MM.1S (cell line): Measurements from ENCODE around the gene SLC2A10.

ENCODE experiments used
- EZH2 ChIP-seq: fragments of 300-600 bp; sonication (generic); optimal IDR thresholded peaks from 2 replicates; pipeline ENCODE3; 2017; ENCODE audit warnings: low read depth, mild to moderate bottlenecking, antibody characterized with exemption, low read length, mixed read lengths
- EZH2phosphoT487 ChIP-seq: fragments of 300-600 bp; sonication (generic); IDR thresholded peaks from 2 replicates; pipeline ENCODE4 v1.6.1; 2018; ENCODE audit warnings: antibody characterized with exemption, low read length
- TF ChIP-seq, protein P1 (sequence below): fragments of 300-600 bp; sonication (generic); IDR thresholded peaks from 2 replicates; pipeline ENCODE4 v1.5.1; 2016; ENCODE audit warnings: antibody characterized with exemption, low read length, mixed read lengths

DNA sequence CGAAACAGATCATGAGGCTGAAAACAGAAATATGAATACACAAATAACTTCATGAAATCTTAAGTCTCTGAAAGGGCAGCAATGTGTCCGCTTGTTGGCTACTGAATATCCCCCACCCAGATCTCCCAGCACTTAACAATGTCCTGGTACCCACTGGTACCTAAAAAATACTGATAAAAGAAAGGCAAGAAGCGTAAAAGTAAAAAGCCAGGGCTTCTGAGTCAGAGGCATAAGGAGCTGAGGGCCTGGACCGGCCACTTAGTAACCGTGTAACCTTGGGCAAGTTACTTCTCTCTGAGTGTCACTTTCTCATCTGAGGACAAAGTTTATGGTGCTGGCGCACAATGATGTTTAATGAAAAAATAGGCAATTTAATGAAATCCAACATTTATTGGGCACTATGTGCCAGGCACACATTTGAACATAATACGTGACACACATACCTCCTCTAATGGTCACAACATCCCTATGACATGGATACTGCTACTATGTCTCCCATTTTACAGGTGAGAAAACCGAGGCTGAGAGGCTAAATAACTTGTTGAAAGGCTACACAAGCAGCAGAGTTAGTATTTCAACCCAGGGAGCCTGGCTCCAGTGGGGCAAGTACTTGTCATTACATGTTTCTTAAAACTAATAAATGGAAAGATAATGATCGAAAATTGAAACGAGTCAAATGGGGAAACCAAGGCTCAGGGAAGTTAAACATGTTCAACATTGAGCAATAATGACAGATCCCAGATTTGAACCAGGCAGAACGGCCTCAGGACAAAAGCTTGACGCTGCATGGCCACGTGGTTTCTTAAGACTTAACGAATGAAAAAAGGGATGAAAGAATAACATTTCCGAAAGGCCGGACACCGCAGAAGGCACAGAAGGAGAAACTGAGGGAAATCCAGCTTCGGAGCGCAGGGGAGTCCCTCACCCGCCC, 21.0 kb upstream of the SLC2A10 start:
- no peak for TF ChIP-seq EZH2phosphoT487
- TF ChIP-seq, protein P1, sequence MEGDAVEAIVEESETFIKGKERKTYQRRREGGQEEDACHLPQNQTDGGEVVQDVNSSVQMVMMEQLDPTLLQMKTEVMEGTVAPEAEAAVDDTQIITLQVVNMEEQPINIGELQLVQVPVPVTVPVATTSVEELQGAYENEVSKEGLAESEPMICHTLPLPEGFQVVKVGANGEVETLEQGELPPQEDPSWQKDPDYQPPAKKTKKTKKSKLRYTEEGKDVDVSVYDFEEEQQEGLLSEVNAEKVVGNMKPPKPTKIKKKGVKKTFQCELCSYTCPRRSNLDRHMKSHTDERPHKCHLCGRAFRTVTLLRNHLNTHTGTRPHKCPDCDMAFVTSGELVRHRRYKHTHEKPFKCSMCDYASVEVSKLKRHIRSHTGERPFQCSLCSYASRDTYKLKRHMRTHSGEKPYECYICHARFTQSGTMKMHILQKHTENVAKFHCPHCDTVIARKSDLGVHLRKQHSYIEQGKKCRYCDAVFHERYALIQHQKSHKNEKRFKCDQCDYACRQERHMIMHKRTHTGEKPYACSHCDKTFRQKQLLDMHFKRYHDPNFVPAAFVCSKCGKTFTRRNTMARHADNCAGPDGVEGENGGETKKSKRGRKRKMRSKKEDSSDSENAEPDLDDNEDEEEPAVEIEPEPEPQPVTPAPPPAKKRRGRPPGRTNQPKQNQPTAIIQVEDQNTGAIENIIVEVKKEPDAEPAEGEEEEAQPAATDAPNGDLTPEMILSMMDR = no peak
- no peak for TF ChIP-seq EZH2
